ENCODE measurements around the gene IMMP2L. TPM values are rescaled to one million over a fixed set of nuclear protein-coding genes. Genes with fewer than 3 reads are reported as not detected.

Gene IMMP2L
- total and polyA plus RNA-seq, 2 of the 4 experiments (the other 2 are of a cell fraction): 5.8 to 9.3 TPM

- Histone ChIP-seq H3K36me3 (ENCODE audit: control insufficient read depth, insufficient read depth, low read length) (no peaks in the 10 kb centered on the region), H3K9me3 (ENCODE audit: control insufficient read depth, insufficient read depth, low read length) (no peaks in the 10 kb centered on the region), H3K4ac (ENCODE audit: low read depth, low read length) (no peak overlapping the region), H4K91ac (ENCODE audit: insufficient read depth, low read depth, low read length) (no peak overlapping the region), H3K14ac (replicated peaks; ENCODE audit: low read depth, low read length) (no peak overlapping the region), H2AFZ (replicated peaks; ENCODE audit: low read length, poor library complexity) (no peak overlapping the region), H3K23ac (ENCODE audit: low read depth, low read length) (no peak overlapping the region), H3K4me2 (ENCODE audit: low read depth, low read length) (no peak overlapping the region), H3K79me1 (ENCODE audit: low read depth in 1 of 2, low read length in 2 of 2) (no peaks in the 10 kb centered on the region), H2BK20ac (ENCODE audit: low read depth, low read length) (no peak overlapping the region), H4K8ac (ENCODE audit: low read depth in 2 of 2, low read length in 2 of 2) (no peak overlapping the region), H3K56ac (ENCODE audit: extremely low read depth, insufficient read depth, low read length) (no peak overlapping the region), H3K4me1 (ENCODE audit: control insufficient read depth, insufficient read depth, low read length) (peaks cover 3% of the 10 kb centered on the region), H3K9me1 (ENCODE audit: insufficient read depth, low read length) (peaks cover 3% of the 10 kb centered on the region), H3K9ac (ENCODE audit: low read depth, low read length) (no peak overlapping the region), H2AK5ac (ENCODE audit: low read depth, low read length) (no peak overlapping the region), H2AK9ac (replicated peaks; ENCODE audit: low read depth, low read length, poor library complexity) (no peak overlapping the region), H3K27ac (ENCODE audit: insufficient read depth, low read length) (no peak overlapping the region), H3K4me3 (ENCODE audit: insufficient read depth, low read depth, low read length) (no peak overlapping the region), H2BK120ac (ENCODE audit: low read depth, low read length) (no peak overlapping the region), H4K20me1 (ENCODE audit: insufficient read depth, low read length) (no peaks in the 10 kb centered on the region), H3K27me3 (ENCODE audit: control insufficient read depth, insufficient read depth, low read length) (no peaks in the 10 kb centered on the region), H2BK15ac (ENCODE audit: low read depth, low read length) (no peak overlapping the region), H3K18ac (ENCODE audit: low read depth, low read length) (no peak overlapping the region), H2BK5ac (ENCODE audit: low read depth, low read length, poor library complexity, severe bottlenecking) (no peak overlapping the region), H4K5ac (ENCODE audit: low read depth, low read length) (no peak overlapping the region)
- ChIA-PET POLR2A (ENCODE audit: unreplicated experiment) (no interaction called here), CTCF (no interaction called here)
- dilution Hi-C loops (cut with HindIII; ENCODE audit: low sequenced_read_pairs, unreplicated experiment): no loop called here
- ATAC-seq (ENCODE audit: low read depth): no peak
- TF ChIP-seq CEBPB (IDR thresholded peaks at IDR 0.05; ENCODE audit: low read depth, low read length) (no peak), USF2 (IDR thresholded peaks at IDR 0.05; ENCODE audit: low read depth, low read length) (no peak), RCOR1 (IDR thresholded peaks at IDR 0.05; ENCODE audit: insufficient replicate concordance, low read length) (no peak), FOS (IDR thresholded peaks at IDR 0.05; ENCODE audit: low read depth, low read length) (no peak), MAZ (IDR thresholded peaks at IDR 0.05; ENCODE audit: borderline replicate concordance, low read depth, low read length) (no peak), SMC3 (IDR thresholded peaks at IDR 0.05; ENCODE audit: low read depth, low read length) (no peak), CTCF (conservative IDR thresholded peaks at IDR 0.05; ENCODE audit: low read depth, low read length) (no peak), MXI1 (IDR thresholded peaks at IDR 0.05; ENCODE audit: borderline replicate concordance, low read depth, low read length) (no peak)
- intact Hi-C loops (cut with micrococcal nuclease): no loop called here
- DNase-seq: no peak
- in situ Hi-C loops (cut with MboI; ENCODE audit: low sequenced_read_pairs): no loop called here
- no TSS peak for BruUV-seq (replicated peaks)
Observed at GRCh38 chr7:111235709-111236108, 326.6 kb downstream of the IMMP2L start.
